NCI-H82 treated with DMSO at 0.1 percent for 48 hours (cell line): Measurements from ENCODE around the gene GAL3ST3.
"Not testable (repeated sequence)": the region's sequence is repeated elsewhere in the genome, so short reads cannot be mapped to it uniquely, and the experiment has no call there.

Experiments used
- DNase-seq: peaks from one replicate; lab custom pipeline; 2025; ENCODE audit not compliant: unreplicated experiment; lab: John Stamatoyannopoulos, UW

Gene GAL3ST3, protein sequence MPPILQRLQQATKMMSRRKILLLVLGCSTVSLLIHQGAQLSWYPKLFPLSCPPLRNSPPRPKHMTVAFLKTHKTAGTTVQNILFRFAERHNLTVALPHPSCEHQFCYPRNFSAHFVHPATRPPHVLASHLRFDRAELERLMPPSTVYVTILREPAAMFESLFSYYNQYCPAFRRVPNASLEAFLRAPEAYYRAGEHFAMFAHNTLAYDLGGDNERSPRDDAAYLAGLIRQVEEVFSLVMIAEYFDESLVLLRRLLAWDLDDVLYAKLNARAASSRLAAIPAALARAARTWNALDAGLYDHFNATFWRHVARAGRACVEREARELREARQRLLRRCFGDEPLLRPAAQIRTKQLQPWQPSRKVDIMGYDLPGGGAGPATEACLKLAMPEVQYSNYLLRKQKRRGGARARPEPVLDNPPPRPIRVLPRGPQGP

GRCh38 chr11:66048547-66049323, at the start of gene GAL3ST3:
Gene GAL3ST3, minus strand, starts transcription at chr11:66049161. Its CDS starts 3,746 bp downstream, at chr11:66045415.
- no peak for DNase-seq

GRCh38 chr11:66092125-66092524, 43.2 kb upstream of the GAL3ST3 start:
- DNase-seq: not testable (repeated sequence)

DNA sequence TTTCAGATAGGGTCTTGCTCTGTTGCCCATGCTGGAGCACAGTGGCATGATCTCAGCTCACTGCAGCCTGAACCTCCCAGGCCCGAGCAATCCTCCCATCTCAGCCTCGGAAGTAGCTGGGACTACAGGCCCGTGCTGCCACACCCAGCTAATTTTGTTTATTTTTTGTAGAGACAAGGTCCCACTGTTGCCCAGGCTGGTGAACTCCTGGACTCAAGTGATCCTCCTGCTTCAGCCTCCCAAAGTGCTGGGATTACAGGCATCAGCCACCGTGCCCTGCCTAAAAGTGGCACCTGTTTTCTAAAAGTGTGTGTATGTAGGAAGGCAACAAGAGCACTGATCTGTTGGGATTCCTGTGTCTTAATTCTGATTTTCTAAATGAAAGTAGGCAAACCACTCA, 41.3 kb upstream of the GAL3ST3 start:
- DNase-seq: no peak

DNA sequence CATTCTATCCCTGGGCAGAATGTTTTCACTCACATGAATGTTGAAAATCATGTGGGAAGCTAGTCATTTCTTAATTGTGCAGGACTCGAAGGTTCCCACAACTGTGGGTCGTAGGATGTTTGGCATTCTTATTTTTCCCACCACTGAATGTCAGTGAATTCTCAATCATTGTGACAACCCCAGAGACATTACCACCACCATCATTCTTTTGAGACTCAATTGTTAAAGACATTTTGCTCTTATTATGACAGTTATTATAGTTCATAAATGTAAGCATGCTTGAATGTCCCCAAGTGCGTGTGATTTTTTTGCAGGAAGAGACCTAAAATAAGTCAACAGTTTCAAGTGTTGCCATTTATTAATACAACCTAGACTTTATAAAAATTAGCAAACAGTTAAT, 40.1 kb upstream of the GAL3ST3 start:
- DNase-seq: no peak

GRCh38 chr11:66087148-66087908, 38.4 kb upstream of the GAL3ST3 start:
- no peak for DNase-seq

GRCh38 chr11:66084821-66085475, 36.0 kb upstream of the GAL3ST3 start:
- DNase-seq: no peak

DNA sequence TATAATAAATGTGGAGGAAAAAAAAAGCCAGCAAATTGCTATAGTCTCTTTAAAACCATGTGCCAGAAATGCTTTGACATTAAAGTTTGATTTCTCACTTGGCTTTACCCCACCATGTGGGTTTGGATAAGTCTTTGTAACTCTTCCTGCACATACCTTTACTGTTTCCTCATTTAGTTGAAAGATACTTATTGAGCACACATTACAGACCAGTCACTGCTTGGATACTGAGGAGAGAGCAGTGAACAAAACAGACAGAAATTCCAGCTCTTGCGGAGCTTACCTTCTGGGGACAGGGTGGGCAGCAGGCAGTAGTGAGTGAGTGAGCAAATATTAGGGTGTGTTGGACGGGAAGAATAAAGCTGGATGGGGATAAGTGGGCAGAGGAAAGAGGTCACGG, 34.8 kb upstream of the GAL3ST3 start:
- DNase-seq: no peak

DNA sequence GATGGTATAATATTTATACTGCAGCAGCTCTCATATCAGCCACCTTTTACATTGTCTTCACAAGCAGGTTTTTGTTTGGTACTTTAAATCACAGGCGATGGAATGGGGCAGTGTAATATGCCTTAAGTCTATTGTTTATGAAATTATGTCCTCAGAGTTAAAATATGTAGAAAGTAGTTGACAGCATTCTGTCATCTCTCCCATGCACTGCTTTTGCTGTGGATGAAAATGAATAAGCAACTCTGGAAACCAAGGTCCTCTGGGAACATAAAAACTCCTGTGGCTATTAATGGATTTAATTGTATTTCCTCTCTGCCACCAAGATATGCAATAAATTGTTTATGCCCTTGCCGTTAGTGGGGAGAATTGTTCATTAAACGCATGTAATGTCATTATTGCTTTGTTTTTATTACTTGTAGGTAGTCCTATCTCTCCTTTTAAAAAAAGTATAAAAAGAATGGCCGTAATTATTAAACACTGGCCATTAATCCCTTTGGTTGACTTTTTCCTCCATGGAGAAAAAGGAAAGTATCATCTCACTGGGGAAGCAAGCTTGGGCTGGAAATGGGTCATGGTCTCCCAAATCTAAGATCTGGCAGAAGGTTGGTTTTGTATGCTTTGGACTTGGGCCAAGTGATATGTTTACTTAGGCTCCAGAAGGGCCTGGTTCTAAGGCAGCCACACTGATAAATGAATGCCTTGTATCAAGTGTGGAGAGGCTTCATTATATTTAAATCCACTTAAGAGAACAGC, 34.2 kb upstream of the GAL3ST3 start:
- peak; percentile 60 for DNase-seq

GRCh38 chr11:66081505-66081904, 32.5 kb upstream of the GAL3ST3 start:
- no peak for DNase-seq

DNA sequence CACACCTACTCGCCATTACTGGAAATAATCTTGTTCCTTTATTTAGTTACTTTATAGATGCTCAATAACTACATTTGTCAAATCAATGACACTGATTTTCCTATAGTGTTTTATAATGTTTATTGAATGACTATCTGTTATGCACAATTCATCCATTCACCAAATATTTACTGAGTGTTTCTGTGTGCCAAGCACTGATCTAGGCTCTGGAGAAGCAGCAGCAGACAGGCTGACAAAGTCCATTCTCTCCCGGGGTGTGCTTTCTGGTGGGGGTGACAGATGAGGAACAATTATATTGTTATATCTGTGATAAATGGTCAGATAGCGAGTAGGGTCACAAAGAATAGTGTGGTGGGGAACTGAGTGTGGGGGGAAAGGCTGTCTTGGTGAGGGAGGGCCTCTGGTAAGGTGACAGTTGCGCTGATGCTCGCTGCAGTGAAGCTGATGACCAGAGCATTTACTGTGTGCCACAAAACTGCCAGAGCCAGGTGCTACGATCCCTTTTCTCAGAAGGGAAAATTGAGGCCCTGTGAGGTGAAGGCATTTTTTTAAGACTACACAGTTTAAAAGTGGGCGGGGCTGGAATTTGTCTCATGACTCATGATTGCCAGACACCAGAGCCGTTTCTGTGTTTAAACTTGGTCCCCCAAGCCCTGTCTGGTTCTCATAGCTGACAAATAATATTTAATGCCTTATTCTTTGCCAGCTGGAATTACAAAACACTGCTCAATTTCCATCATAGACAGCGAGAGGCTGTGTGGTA, 31.3 kb upstream of the GAL3ST3 start:
- no peak for DNase-seq

DNA sequence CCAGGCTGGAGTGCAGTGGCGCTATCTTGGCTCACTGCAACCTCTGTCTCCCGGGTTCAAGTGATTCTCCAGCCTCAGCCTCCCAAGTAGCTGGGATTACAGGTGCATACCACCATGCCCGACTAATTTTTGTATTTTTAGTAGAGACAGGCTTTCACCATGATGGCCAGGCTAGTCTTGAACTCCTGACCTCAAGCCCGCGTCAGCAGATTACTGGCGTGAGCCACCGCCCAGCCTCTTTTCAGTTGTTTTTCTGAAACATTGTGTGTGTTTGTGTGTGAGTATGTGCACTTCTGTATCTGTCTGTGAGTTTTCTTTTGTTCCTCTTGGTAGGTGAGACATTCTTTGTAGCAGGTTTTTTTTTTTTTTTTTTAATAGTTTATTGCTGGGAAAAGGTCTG, 30.0 kb upstream of the GAL3ST3 start:
- DNase-seq: not testable (repeated sequence)

- no peak for DNase-seq
Observed at GRCh38 chr11:66077927-66078326, 29.0 kb upstream of the GAL3ST3 start.

- no peak for DNase-seq
Observed at GRCh38 chr11:66076561-66076960, 27.6 kb upstream of the GAL3ST3 start.

DNA sequence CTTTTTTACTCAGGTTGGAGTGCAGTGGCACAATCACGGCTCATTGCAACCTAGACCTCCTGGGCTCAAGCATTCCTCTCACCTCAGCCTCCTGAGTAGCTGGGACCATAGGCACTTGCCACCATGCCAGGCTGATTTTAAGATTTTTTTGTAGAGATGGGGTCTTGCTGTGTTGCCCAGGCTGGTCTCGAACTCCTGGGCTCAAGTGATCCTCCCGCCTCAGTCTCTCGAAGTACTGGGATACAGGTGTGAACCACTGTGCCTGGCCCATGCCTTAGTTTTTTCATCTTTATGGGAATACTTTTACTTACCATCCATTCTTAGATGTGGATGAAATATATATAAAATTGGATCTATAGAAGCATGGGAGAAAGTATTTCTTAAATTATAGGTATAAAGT, 26.3 kb upstream of the GAL3ST3 start:
- no peak for DNase-seq

- DNase-seq: no peak
Observed at GRCh38 chr11:66073669-66074068, 24.7 kb upstream of the GAL3ST3 start.

DNA sequence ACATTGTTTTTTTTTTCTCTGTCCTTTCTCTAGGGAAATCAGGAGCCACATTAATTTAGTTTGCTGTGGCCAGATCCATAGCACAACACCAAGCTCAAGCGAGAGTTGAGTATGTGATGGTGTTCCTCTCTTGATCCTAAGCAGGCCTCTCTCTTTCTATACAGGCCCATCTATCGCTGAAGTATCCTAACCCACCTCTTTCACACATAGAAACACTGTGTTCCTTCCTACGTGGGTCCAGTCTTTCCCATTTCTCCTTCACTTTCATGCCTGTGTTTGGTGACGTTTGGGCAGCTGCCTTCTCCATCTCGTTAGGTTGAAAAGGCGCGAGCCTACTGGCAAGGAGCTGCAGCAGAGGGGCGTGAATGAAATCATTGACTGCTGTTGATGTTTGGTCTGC, 23.6 kb upstream of the GAL3ST3 start:
- no peak for DNase-seq

- DNase-seq: no peak
Observed at GRCh38 chr11:66072081-66072480, 23.1 kb upstream of the GAL3ST3 start.

GRCh38 chr11:66071381-66071801, 22.4 kb upstream of the GAL3ST3 start:
- DNase-seq: no peak

DNA sequence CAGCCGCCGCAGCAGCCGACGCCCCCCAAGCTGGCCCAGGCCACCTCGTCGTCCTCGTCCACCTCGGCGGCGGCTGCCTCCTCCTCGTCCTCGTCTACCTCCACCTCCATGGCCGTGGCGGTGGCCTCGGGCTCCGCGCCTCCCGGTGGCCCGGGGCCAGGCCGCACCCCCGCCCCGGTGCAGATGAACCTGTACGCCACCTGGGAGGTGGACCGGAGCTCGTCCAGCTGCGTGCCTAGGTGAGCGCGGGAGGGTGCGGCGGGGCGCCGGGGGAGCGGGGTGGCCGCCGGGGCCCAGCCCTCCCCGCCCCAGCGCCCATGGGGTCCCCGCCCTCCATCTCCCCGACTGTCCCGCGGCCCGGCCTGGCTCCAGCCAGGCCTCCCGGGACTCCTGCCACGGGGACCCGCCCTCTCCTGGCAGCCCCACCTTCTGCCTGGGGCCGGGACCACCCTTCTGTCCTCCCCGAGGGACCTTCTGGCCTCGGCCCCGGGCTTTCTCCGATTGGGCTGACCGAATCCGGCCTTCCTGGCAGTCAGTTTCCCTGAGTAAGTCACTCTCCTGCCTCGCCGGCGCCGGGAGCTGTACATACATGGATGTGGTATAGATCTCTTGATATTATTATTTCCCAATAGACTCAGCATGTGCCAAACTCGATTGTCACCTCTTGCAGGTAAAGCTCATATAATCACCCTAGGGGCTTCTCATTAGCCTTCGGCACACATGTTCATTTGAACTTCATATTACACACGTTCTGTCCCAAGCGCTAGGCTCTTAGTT, 21.8 kb upstream of the GAL3ST3 start:
- no peak for DNase-seq
